HG03045 (cell line): ENCODE results near the gene AIG1.
"Not testable (repeated sequence)": the region's sequence is repeated elsewhere in the genome, so short reads cannot be mapped to it uniquely, and the experiment has no call there.

ENCODE experiments used
- ATAC-seq: cut with Tn5 transposase; IDR thresholded peaks from one replicate; pipeline ENCODE4 v1.9.1; 2021; ENCODE audit warnings: mild to moderate bottlenecking, moderate library complexity; ENCODE audit not compliant: unreplicated experiment

Gene AIG1

GRCh38 chr6:143160439-143161220 lies 99.9 kb downstream of the AIG1 start:
- ATAC-seq = no peak

GRCh38 chr6:143163621-143164020 lies 102.9 kb downstream of the AIG1 start:
- no peak for ATAC-seq

DNA sequence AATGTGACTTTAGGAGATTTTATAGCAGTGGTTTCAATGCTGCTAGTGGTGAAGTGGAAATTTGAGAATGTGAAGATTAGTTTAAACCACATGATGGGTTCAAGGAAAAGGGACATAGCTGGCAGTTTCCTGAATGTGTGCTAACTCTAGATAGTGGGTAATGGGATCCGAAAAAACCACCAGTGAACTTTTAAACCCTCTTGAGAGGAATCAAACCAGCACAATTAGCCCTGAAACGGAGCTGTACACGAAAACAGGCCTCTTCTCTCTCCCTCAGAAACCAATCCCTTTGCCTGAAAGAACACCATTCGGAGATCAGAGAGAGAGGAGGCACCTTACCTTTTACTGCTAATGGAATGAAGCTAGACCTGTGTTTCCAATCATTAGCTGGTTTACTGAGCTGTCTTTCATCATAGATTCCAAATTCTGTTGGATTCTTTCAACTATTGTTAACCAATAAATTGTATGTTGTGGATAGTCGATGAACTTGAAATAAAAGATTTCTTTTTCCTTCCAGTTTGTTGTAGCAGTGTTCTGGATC lies 103.9 kb downstream of the AIG1 start:
- ATAC-seq = no peak

DNA sequence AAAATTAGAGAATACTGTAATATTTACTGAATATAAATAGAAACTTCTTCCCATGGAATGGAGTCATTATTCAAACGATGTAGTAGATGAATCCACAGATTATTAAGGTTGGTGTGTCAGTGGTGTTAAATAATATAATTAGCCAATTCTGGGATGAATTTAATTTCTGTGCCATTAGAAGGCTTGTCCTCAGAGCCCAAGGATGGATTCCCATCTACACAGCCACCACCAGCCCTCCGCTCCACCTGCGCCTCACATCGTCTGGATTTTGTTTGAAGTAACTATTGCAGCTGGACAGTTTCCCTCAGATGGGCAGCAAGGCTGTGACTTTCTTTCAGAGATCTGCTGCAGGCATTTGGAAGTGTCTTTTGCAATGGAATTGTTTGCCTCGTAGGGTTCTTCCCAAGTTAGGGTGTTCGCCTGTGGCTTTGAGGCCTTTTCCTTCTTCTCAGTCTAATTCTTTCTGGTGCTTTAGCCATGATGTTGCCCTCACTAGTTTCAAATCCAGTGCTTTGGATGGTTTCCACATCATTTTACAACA lies 104.7 kb downstream of the AIG1 start:
- ATAC-seq = no peak

DNA sequence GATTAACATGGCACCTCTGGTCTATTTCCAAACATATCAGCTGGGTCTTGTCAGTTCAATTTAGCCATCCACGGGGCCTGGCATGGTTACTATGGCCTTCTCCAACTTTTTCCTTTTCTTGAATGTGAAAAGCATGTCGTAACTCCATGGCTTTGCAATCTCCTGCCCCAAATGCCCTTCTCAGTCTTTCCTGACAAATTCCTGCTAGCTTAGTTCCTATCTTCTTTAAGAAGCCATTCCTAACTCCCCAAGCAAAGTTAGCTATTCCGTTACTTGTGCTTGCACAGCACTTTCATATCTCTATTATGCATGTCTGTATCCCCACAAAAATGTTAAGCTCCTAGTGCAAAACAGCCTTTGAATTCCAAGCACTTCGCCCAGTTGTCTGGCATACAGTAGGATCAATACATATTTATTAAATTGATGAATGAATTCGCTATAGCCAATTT lies 105.6 kb downstream of the AIG1 start:
- ATAC-seq = no peak

DNA sequence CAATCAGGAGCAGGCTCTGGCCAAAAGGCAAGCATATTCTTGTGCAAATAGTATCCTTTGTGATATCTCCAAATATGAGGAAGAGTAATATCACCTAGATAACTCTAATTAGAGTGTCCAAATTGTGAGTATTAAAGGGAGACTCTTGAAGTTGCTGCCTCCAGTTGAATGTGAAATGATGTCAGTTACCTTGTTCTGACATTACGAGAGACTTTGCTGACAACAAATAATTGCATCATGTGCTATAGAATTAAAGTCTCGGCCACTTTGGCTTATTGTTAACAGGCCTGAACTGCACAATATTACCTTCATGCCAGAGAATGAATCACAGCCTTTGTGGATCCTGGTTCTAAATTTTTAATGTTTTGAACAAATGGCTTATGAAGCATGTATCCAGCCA lies 106.5 kb downstream of the AIG1 start:
- no peak for ATAC-seq

GRCh38 chr6:143168396-143168816 lies 107.7 kb downstream of the AIG1 start:
- not testable (repeated sequence) for ATAC-seq

DNA sequence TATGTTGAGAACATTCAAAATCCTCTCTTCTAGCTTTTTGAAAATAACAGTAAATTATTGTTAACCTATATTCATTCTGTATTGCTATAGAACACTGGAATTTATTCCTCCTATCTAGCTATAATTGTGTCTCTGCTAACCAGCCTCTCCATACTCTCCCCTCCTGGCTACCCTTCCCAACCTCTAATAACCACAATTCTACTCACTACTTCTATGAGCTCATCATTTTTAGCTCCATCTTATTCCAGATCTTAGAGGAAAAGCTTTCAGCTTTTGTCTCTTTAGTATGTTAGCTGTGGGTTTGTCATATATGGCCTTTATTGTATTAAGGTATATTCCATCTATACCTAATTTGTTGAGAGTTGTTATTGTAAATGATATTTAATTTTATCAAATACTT lies 108.8 kb downstream of the AIG1 start:
- ATAC-seq = no peak

- no peak for ATAC-seq
These were observed 113.8 kb downstream of the AIG1 start for GRCh38 chr6:143174516-143174915.

- ATAC-seq = no peak
These were observed 114.3 kb downstream of the AIG1 start for GRCh38 chr6:143174951-143175350.

- ATAC-seq = no peak
These were observed 115.7 kb downstream of the AIG1 start for GRCh38 chr6:143176090-143177021.

DNA sequence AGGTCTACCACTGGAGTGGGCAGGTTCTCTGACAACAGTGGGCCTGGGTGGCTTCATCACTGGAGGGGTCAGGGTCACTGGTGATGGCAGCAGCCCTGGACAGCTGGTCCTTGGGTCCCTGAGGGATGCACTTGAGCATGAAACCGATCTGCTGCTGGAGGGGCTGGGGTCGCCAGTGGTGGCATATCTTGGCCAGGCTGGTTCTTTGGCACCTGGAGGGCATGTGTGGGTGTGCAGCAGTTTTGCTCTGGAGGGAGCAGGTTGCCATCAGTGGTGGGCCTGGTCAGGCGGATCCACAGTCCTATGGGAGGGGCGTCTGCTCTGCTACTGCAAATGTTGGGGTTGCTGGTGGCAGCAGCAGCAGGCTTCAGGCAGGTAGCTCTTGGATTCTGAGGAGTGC lies 117.0 kb downstream of the AIG1 start:
- ATAC-seq = no peak

- no peak for ATAC-seq
These were observed 118.4 kb downstream of the AIG1 start for GRCh38 chr6:143179096-143179495.

DNA sequence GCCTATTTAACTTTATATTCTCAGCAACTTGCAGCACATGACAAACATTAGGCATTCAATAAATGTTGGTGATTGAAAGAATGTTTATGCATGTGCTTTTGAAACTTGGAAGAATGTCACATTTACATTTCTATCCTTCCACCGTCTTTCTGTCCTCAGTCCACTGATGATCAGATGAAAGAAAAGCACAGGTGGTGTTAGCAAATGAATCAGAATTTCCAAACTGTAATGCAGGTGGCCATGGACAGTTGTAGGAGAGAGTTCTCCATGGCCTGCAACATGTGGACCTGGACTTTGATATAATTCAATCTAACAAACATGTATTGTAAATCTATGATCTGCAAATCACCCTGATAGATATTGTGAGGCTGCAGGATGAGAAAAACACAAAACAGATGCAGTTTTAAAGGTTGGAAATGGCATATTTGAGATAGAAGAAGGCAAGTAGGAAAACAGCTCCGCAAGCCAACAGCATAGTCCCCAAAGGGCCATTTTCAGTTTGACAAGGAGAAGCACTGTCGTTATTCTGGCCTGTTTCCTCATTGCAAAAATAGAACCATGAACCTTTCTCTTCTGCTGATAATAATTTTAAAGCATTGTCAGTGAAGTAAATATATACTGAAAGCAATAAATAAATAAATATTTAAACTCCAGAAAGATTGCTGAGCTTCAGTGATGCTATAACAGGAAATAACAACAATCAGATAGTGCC lies 119.4 kb downstream of the AIG1 start:
- ATAC-seq = no peak

DNA sequence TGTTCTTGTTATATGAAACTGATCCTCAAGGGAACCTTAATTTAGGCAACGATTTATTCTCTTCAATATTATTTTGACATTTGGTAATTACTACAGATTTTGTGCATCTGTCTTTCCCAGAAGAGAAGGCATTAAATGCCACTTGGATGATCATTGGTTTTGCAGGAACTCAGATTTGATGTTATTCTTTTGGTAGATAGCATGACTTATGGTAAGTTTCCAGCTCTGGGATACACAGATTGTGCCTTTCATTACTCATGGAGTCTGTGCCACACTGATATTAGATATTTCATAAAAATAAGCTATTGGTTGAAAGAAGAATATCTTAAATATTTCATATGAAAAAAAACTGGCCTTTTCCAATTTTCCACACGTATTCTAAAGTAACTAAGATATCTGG lies 120.1 kb downstream of the AIG1 start:
- ATAC-seq = no peak

DNA sequence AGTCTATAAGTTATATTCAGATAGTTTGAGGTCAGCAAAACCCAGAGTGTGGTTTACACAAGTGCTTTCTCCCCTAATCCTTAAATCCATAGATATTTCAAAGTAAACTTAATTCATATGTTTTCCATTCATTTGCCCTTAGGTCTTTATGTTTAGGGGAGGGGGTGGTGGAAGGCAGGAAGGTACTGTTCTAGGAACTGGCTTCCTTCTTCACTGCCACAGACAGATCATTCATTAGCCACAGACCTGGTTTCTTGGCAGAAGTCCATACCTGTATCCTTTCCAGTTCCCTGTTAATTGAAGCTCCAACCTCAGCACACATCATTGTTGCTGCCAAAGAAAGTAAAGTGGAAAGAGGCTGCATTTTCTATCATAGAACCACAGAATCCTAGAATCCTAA lies 123.0 kb downstream of the AIG1 start:
- ATAC-seq = no peak

DNA sequence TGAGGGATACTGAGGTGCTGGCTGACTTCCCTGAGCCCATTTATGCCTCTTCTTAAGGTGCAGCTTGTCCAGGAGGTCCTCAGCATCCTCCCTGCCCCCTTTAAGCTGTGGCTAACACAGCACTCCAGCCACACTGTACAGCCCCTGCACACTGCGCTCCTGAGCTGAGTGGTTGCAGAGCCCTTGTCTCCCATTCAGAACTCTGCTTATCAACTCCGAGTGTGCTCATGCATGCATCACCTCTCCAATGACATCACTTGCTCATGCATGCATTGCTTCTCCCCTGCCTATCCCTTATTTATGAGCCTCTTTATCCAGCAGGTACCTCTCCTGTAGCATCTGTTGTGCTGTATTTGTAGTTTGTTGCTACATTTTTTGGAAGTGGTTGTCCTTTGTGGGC lies 124.6 kb downstream of the AIG1 start:
- no peak for ATAC-seq

DNA sequence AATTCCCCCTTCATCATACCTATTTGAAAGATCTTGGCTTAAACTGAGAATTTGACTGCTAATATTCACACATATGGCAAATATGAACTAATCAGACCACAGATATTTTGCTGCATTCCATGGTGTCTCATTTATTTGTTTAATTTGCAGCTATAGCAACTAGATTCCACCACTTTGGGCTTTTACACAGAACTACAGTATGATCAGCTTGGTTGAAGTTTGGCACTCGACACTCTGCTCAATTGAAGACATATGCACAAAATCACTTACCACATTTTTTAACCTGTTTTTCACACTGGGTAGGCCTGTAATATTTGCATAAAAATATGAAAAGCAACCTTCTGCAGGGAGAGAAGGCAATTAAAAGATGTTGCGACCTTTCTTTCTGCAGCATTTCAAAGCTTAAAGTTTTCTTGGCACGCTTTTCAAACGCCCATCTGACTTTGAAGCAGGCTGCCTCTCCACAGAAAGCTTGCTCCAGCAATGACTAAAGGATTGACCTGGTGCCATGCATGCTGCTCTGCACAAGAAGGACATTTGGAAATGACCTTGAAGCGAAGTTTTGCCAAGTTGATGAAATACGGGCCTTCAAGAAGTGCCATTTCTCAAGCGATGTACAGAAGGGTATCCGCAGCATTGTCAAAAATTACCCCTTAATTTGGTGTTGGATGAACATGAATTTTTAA lies 126.7 kb downstream of the AIG1 start:
- ATAC-seq = no peak

DNA sequence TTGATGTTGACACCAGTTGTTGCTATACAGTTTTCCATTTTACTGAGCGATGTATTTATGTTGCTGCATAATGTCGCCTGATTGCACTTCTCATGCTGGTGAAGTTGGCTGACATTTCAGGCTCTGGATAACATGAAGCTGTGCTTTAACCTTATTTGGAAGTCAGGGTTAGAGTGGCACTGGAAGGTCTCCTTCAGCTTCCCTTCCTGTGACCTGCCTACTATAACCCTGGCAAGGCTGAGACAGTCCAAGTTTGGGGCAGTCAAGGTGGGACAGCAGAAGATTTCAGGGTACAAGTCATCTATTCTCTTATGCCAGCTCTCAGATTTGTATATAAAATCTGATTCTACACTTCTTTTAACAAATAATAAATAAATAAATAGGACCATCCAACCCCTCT lies 127.6 kb downstream of the AIG1 start:
- ATAC-seq = no peak

GRCh38 chr6:143191361-143191760 lies 130.7 kb downstream of the AIG1 start:
- ATAC-seq = no peak
